ENCODE measurements around the gene HPS5.

Gene HPS5

GRCh38 chr11:18317551-18317950, 4.4 kb downstream of the HPS5 start:
- no peak for DNase-seq (ENCODE audit: low read depth)

- DNase-seq (ENCODE audit: low read depth): no peak
These were observed 6.0 kb downstream of the HPS5 start for GRCh38 chr11:18315893-18316292.

GRCh38 chr11:18314784-18315523, 7.0 kb downstream of the HPS5 start:
- DNase-seq (ENCODE audit: low read depth): no peak

- DNase-seq (ENCODE audit: low read depth): no peak
These were observed 7.8 kb downstream of the HPS5 start for GRCh38 chr11:18313965-18314763.

GRCh38 chr11:18312663-18313420, 9.1 kb downstream of the HPS5 start:
- no peak for DNase-seq (ENCODE audit: low read depth)

GRCh38 chr11:18312012-18312411, 9.9 kb downstream of the HPS5 start:
- DNase-seq (ENCODE audit: low read depth): no peak

GRCh38 chr11:18310800-18311340, 11.1 kb downstream of the HPS5 start:
- no peak for DNase-seq (ENCODE audit: low read depth)

- no peak for DNase-seq (ENCODE audit: low read depth)
These were observed 12.2 kb downstream of the HPS5 start for GRCh38 chr11:18309691-18310090.

GRCh38 chr11:18308242-18308641, 13.7 kb downstream of the HPS5 start:
- DNase-seq (ENCODE audit: low read depth): no peak

GRCh38 chr11:18307461-18308139, 14.3 kb downstream of the HPS5 start:
- no peak for DNase-seq (ENCODE audit: low read depth)

- no peak for DNase-seq (ENCODE audit: low read depth)
These were observed 17.2 kb downstream of the HPS5 start for GRCh38 chr11:18304745-18305144.

GRCh38 chr11:18299721-18300120, 22.2 kb downstream of the HPS5 start:
- DNase-seq (ENCODE audit: low read depth): no peak

GRCh38 chr11:18295316-18295715, 26.6 kb downstream of the HPS5 start:
- no peak for DNase-seq (ENCODE audit: low read depth)

GRCh38 chr11:18294862-18295261, 27.1 kb downstream of the HPS5 start:
- no peak for DNase-seq (ENCODE audit: low read depth)

GRCh38 chr11:18288911-18289310, 33.0 kb downstream of the HPS5 start:
- DNase-seq (ENCODE audit: low read depth): no peak

- DNase-seq (ENCODE audit: low read depth): no peak
These were observed 36.1 kb downstream of the HPS5 start for GRCh38 chr11:18285841-18286240.

- no peak for DNase-seq (ENCODE audit: low read depth)
These were observed 39.3 kb downstream of the HPS5 start for GRCh38 chr11:18282626-18283025.

- no peak for DNase-seq (ENCODE audit: low read depth)
These were observed 41.4 kb downstream of the HPS5 start for GRCh38 chr11:18280438-18281045.

GRCh38 chr11:18277565-18278271, 44.2 kb downstream of the HPS5 start:
- no peak for DNase-seq (ENCODE audit: low read depth)

- no peak for DNase-seq (ENCODE audit: low read depth)
These were observed 50.7 kb downstream of the HPS5 start for GRCh38 chr11:18271206-18271605.

GRCh38 chr11:18270102-18270501, 51.8 kb downstream of the HPS5 start:
- no peak for DNase-seq (ENCODE audit: low read depth)
